GM21390 (cell line): Measurements from ENCODE around the gene DSCAM.

Experiments
- ATAC-seq: cut with Tn5 transposase; IDR thresholded peaks from one replicate; pipeline ENCODE4 v1.9.1; 2021; ENCODE audit not compliant: unreplicated experiment

Gene DSCAM

DNA sequence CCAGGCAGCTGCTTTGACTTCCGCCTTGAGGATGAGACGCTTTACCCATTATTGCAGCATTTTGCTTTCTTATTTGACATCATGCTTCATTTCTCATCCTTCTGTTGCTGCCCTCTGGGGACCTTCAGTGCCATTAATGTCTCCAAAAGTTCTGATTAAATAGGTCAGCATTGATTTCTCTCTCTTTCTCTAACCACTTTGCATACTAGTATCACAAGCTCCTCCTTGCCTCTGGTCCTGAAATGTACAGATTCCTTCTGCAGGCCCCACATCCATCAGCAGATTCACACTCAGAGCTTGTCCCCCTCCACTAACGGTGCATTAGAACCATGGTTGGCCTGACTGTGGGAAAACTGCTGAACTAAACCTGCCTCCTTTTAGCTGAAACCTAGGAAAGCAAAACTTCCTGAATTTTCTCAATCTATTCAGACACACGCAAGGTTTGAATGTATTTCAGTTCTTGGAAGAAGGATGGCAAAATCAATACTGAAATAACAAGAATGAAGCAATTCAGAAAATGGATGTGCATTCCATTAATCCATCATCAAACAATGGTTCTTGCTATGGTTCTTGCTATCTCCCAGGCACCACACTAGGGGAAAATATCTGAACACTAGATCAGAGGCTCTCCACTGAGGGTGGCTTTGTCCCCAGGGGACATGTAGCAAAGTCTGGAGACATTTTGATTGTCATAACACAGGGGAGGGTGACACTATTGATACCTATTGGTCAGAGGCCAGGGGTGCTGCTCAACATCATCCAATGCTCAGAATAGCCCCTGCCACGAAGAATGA lies 825.2 kb downstream of the DSCAM start:
- ATAC-seq: no peak

GRCh38 chr21:40020651-40021050 lies 826.3 kb downstream of the DSCAM start:
- no peak for ATAC-seq

- no peak for ATAC-seq
Measured at GRCh38 chr21:40018871-40019475, 828.0 kb downstream of the DSCAM start.

GRCh38 chr21:40016667-40017066 lies 830.3 kb downstream of the DSCAM start:
- no peak for ATAC-seq

DNA sequence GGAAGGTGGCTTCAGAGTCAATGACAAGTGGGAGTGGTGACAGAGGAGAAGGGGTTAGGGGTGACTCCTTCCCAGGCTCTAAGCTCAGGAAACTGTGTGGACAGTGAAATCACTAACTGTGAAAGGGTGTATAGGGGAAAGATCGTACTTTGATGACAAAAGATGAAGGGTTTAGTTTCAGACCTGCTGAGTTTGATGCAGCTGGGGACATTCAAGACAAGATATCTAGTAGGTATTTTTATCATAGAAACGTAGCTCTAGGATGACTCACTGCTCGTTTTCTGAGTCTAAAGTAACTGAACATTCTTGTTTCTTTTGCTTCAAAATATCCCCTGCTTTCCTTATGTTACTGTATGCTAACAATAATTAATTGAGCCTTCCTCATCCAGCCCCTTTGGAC lies 830.7 kb downstream of the DSCAM start:
- no peak for ATAC-seq

GRCh38 chr21:40015818-40016217 lies 831.1 kb downstream of the DSCAM start:
- ATAC-seq: no peak

- no peak for ATAC-seq
Measured at GRCh38 chr21:40014394-40014793, 832.6 kb downstream of the DSCAM start.

DNA sequence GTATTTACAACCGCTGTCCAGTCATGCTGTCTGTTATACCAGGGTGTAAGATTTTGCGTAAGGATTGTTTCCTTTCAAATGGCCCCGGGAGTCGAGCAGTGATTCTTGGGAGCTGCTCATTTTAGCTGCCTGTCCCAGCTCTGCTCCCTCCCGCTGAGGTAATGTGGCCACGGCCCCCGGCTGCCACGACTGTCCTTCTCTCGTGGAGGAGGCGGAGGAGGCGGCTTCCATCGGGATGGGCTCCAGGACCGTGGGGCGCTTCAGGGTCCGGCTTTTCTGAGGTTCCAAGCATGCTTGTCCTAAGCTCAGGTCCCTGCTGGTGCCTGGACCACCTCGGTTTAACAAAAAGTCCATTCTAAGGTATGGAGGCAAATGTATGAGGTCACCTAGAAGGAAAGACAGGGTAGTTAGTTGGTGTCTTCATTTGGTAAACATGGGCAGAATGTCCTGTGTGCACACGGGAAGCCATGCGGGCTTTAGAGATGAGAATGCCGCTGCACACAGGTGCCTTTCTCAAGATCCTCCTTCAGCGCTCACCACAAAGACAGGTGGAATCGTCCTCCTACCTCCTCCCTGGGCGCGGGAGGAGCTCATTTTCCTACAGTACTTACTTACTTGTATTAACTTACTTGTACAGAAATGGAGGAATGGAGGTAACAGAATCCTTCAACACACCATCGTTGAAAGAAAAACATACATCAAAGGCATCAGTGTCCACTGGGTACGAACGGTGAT lies 833.8 kb downstream of the DSCAM start:
- no peak for ATAC-seq

DNA sequence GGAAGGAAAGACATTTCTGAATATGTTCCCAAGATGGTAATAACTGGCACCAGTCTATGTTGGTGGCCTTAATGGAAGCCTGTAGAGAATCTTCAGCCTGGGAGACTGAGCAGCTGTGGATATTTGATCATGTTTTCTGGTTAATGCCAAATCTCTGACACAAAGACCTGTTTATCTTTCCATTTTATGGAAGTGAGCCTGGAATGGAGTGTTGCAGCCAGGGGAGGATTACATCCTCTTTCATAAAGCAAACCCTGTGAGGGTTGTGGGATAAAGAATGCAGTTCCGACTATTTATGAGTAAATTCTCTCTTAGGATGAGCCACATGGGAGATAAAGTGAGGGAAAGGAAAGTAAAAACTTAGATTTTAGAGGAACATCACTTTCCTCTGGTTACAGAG lies 835.6 kb downstream of the DSCAM start:
- ATAC-seq: no peak

DNA sequence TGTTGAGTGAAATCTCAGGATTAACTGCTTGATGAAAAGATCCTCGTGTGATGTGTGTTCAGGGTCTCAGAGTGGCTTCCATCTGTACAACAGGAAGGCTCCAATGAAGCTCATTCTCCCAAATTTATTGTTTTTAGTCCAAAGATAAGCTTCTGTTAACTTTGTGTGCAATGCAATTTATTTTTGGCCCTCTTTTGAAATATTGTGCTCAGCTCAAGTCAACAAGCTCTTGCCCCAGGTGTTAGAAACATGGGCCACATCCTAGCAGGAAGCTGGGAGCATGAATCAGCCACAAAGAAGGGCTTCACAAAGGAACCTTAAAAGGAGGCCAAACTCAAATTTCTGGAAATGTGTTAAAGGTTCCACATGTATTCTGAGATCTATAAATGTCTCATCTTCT lies 844.0 kb downstream of the DSCAM start:
- no peak for ATAC-seq

DNA sequence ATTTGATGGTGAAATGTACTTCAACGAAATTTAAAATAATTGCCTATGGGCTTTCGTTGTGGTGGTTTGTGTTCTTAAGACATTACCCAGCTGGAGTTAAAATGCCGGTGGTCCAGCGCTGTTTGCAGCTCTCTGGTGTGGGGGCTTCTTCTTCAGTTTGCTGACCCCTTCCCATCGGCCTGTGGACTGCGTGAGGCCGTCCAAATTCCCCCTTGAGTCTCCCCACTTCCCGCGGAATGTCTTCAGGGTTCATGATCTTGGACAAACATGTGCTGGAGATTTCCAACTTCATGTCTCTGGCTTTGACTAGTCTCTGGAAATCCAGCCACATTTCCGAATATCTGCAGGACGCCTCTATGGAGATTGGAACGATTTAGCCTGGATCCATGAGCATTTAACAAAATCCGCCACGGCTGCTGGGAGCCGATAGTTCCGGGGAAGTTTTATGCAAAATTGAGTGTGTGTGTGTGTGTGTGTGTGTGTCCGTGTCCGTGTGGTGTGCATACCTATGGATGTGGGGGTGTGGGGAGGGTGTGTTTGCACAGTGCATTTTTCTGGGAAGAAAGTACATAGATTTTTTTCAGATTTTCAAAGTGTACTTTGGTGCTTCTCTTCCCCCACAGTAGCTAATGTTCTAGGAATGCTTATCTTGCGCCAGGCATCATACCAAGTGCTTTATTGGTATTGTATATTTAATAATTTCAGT lies 862.5 kb downstream of the DSCAM start:
- no peak for ATAC-seq

DNA sequence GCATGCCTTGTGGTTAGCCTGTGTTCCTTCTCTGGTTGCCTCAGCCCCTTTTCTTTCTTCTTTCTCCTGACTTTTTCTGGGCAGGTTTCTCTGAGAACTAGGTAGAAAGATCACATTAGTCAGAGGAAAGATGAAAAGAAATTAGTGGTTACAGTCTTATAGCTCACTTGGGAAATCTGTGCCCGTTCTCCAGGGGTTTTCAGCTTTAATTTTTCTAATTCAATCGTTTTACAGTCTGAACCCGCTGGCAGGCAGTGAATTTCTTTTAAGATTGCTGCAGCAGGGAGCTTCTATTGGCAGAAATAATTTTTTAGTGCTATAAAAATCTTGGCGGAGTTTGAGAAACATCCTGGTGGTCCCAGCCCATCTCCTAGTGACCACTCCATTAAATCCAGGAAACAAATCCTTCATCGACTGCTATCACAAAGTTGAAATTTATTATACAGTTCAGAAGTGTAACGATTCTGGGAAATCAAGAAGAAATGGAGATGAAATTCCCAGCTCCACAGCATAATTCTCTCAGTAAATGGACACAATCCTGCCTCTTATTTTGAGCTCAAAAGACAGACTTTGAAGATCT lies 866.6 kb downstream of the DSCAM start:
- ATAC-seq: no peak

DNA sequence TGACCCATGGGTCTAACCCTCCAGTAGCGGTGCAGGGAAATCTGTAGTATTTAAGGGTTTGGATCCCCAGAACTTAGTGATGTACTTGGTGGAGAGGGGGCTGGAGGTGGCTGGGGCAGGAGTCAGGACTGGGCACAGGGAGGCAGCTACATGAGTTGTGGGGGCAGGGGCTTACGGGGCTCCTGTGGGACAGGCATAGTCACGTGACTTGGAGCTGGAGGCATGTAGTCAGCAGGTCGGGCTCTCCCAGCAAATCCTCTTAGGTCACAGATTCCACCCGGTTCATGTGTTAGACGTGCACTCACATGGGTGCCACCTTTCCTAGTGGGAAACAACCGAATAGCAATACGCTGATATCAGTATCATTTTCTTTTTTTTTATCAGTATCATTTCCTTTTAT lies 867.6 kb downstream of the DSCAM start:
- ATAC-seq: no peak

DNA sequence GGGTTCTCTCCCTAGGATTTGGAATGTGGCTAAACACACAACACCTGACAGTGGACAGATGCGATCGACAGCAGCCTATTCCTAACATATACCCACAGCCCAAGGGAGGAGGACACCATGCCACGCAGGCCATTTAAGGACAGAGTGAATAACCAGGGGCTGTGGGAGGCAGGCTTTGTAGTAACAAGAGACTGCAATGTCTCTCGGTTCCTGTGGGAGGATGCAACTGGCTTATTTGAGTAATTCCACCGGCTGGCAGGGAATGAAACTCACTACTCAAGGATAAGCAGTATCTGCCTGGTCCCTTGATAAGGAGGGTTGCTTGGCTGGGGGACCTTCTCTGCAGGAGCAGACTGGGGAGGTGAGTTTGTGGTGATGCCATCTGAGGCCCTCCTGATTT lies 870.2 kb downstream of the DSCAM start:
- no peak for ATAC-seq

- ATAC-seq: no peak
Measured at GRCh38 chr21:39972976-39973770, 873.8 kb downstream of the DSCAM start.

DNA sequence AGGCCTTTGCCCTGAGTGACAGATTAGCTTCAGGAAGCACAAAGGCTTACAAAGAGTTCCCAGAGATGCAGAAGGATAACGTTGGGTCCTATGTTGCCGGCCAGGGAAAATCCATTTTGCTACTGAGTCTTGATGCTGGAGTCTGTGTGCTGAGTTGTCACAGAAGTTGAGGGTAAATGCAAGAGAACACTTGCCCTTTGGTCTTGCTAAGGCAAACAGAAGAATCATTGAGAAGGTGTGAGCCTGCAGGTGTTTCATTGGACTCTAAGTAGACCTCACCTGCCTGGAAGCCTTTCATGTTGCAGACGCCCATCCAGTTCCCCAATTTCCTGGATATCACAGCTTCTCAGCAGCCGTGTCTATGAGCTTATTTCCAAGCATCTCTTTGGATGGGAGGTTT lies 874.5 kb downstream of the DSCAM start:
- no peak for ATAC-seq

- ATAC-seq: no peak
Measured at GRCh38 chr21:39971956-39972355, 875.0 kb downstream of the DSCAM start.

DNA sequence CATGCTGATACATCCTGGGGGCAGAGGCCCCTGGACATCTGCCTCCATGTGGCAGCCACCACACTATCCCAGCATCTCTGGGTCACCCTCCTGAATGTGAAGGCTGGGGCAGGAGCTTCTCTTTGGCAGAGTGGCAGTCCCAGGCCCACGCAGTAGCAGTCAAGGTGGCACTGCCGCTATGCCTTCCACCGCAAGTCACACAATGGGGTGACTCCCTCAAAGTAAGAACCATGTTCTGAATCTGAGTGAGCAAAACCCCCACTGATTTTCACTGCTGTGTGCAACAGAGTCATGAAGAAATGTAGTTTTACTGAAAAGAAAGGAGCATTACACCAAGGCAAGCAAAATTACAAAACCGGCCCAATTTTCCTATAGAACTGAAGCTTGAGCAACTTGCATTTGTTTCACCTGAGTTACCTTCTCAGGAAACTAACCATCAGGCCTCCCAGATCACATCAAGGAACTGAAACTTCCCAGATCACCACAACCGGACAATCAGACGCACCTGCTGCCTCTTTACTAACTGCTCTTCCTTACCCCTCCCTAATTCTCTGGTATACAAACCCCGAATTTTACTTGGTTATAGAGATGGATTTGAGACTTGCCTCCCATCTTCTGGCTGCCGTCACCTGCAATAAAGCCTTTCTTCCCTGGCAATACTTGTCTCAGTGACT lies 877.1 kb downstream of the DSCAM start:
- no peak for ATAC-seq

GRCh38 chr21:39968010-39968409 lies 878.9 kb downstream of the DSCAM start:
- no peak for ATAC-seq

DNA sequence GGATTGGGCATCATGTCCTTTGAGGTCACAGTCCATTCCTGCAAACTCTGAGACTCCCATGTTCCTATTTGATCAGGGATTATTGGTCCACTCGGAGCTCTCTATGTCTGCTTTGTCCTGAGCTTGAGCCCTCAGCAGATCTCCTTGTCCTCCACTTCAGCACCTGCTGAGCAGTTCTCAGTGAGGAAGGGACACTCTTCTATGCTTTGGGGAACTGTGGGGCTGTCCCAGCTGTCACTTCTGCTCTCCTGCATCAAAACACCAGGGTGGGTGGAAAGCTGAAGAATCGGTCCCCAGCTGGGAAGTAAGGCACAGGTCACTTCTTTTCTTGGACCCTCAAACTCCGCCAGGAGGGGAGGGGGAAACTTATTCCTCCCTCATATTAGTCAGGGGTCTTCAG lies 880.2 kb downstream of the DSCAM start:
- ATAC-seq: no peak
